ENCODE measurements around the gene ZCCHC9.
"Not testable (repeated sequence)": the region's sequence is repeated elsewhere in the genome, so short reads cannot be mapped to it uniquely, and the experiment has no call there.

Gene ZCCHC9

GRCh38 chr5:81308836-81309235 lies 7.4 kb downstream of the ZCCHC9 start:
- DNase-seq: no peak

- no peak for DNase-seq
Observed at GRCh38 chr5:81310402-81311063, 9.1 kb downstream of the ZCCHC9 start.

GRCh38 chr5:81313278-81313677 lies 11.9 kb downstream of the ZCCHC9 start:
- no peak for DNase-seq

GRCh38 chr5:81313686-81314085 lies 12.3 kb downstream of the ZCCHC9 start:
- no peak for DNase-seq

GRCh38 chr5:81314581-81314980 lies 13.2 kb downstream of the ZCCHC9 start:
- DNase-seq: no peak

GRCh38 chr5:81315336-81315735 lies 13.9 kb downstream of the ZCCHC9 start:
- DNase-seq: no peak

- no peak for DNase-seq
Observed at GRCh38 chr5:81315830-81316229, 14.4 kb downstream of the ZCCHC9 start.

GRCh38 chr5:81316571-81316970 lies 15.2 kb downstream of the ZCCHC9 start:
- no peak for DNase-seq

- no peak for DNase-seq
Observed at GRCh38 chr5:81317536-81317935, 16.1 kb downstream of the ZCCHC9 start.

GRCh38 chr5:81326554-81326953 lies 25.2 kb downstream of the ZCCHC9 start:
- no peak for DNase-seq

GRCh38 chr5:81334304-81335061 lies 33.1 kb downstream of the ZCCHC9 start:
- no peak for DNase-seq

- DNase-seq: no peak
Observed at GRCh38 chr5:81335946-81336345, 34.6 kb downstream of the ZCCHC9 start.

GRCh38 chr5:81336556-81336955 lies 35.2 kb downstream of the ZCCHC9 start:
- DNase-seq: no peak

GRCh38 chr5:81337803-81338202 lies 36.4 kb downstream of the ZCCHC9 start:
- DNase-seq: no peak

GRCh38 chr5:81338213-81338612 lies 36.8 kb downstream of the ZCCHC9 start:
- DNase-seq: not testable (repeated sequence)

- DNase-seq: no peak
Observed at GRCh38 chr5:81344736-81345135, 43.3 kb downstream of the ZCCHC9 start.

GRCh38 chr5:81345411-81346003 lies 44.1 kb downstream of the ZCCHC9 start:
- no peak for DNase-seq

- DNase-seq: no peak
Observed at GRCh38 chr5:81349161-81349560, 47.8 kb downstream of the ZCCHC9 start.

- DNase-seq: no peak
Observed at GRCh38 chr5:81350507-81350906, 49.1 kb downstream of the ZCCHC9 start.

- no peak for DNase-seq
Observed at GRCh38 chr5:81353189-81353588, 51.8 kb downstream of the ZCCHC9 start.

GRCh38 chr5:81354093-81354492 lies 52.7 kb downstream of the ZCCHC9 start:
- DNase-seq: no peak

- DNase-seq: no peak
Observed at GRCh38 chr5:81355291-81356251, 54.2 kb downstream of the ZCCHC9 start.

GRCh38 chr5:81359108-81359507 lies 57.7 kb downstream of the ZCCHC9 start:
- no peak for DNase-seq

All from retina (tissue), 1 donor.